ENCODE measurements around the gene CHMP2B. TPM values are rescaled to one million over a fixed set of nuclear protein-coding genes. Genes with fewer than 3 reads are reported as not detected.
"Not testable (repeated sequence)": the region's sequence is repeated elsewhere in the genome, so short reads cannot be mapped to it uniquely, and the experiment has no call there.

CHMP2B gene
- total and polyA plus RNA-seq, 2 of the 8 experiments (the other 6 are each of a cell fraction or from before 2014, with no cell fraction given) = 14.0 to 56.5 TPM

GRCh38 chr3:87305031-87305430 is 77.9 kb downstream of the CHMP2B start:
- POLR2A ChIA-PET (ENCODE audit: partially characterized antibody); H2BK12ac ChIP-seq (ENCODE audit: low read depth, low read length): not testable (repeated sequence)

More at GRCh38 chr3:87305031-87305430, 77.9 kb downstream of the CHMP2B start:
- not testable (repeated sequence) for H3K36me3 ChIP-seq (ENCODE audit: control insufficient read depth in 2 of 4, insufficient read depth in 4 of 4, low read length in 3 of 4); H3K27me3 ChIP-seq (replicated peaks in 1 of 4; ENCODE audit: control insufficient read depth in 3 of 4, extremely low read depth in 1 of 4, insufficient read depth in 3 of 4, low read length in 3 of 4); H4K5ac ChIP-seq (ENCODE audit: insufficient read length, low read depth, low read length); H3K79me1 ChIP-seq (ENCODE audit: low read depth, low read length); H3K23me2 ChIP-seq (ENCODE audit: low read depth, low read length); H4K8ac ChIP-seq (ENCODE audit: extremely low read depth, insufficient read depth, low read length); DNase-seq (ENCODE audit: low read depth in 1 of 2, low spot score in 2 of 2); H3K9me3 ChIP-seq (ENCODE audit: insufficient read depth in 2 of 2, low read depth in 1 of 2, low read length in 1 of 2); H2AFZ ChIP-seq (ENCODE audit: low read length); H2BK5ac ChIP-seq (ENCODE audit: low read depth, low read length); H4K20me1 ChIP-seq (replicated peaks in 1 of 2; ENCODE audit: control insufficient read depth in 1 of 2, insufficient read depth in 2 of 2, low read length in 2 of 2); H3K14ac ChIP-seq (ENCODE audit: insufficient read length); H3K4me2 ChIP-seq (ENCODE audit: insufficient read depth in 1 of 2, low read depth in 2 of 2, low read length in 2 of 2); H3K4ac ChIP-seq (replicated peaks; ENCODE audit: insufficient read length, low read depth, low read length); H3K27ac ChIP-seq (ENCODE audit: low read depth, low read length); H3K18ac ChIP-seq (ENCODE audit: extremely low read depth, low read length); H4K91ac ChIP-seq (replicated peaks; ENCODE audit: insufficient read length, low read length); H3K56ac ChIP-seq (replicated peaks; ENCODE audit: insufficient read length, low read depth, low read length); H3K79me2 ChIP-seq (ENCODE audit: control insufficient read depth in 1 of 2, insufficient read depth in 2 of 2, low read length in 2 of 2); H3K4me1 ChIP-seq (replicated peaks in 1 of 4; ENCODE audit: control insufficient read depth in 3 of 4, insufficient read depth in 4 of 4, low read length in 3 of 4); H3K4me3 ChIP-seq (ENCODE audit: extremely low read depth in 1 of 4, insufficient read depth in 2 of 4, low read depth in 3 of 4, low read length in 4 of 4); H2BK120ac ChIP-seq (replicated peaks; ENCODE audit: low read depth, low read length); FAIRE-seq; H2BK20ac ChIP-seq (ENCODE audit: low read length); H3K23ac ChIP-seq (ENCODE audit: insufficient read length); H2AK5ac ChIP-seq (ENCODE audit: low read depth, low read length); H3K9ac ChIP-seq (replicated peaks in 1 of 4; ENCODE audit: extremely low read depth in 1 of 4, low read depth in 3 of 4, low read length in 3 of 4); H2BK15ac ChIP-seq (ENCODE audit: low read length)
- CTCF ChIA-PET (ENCODE audit: partially characterized antibody) = interaction anchor here (0.9 to 1.2 kb wide), 3 partner anchors 11 to 700 kb away, joined by 3 to 5 read pairs (median 3); no protein-coding TSS in a partner anchor
- 91% methylated on average over 1 of the region's 1 CpG; no CpG with 5 or more reads in 1 of the 2 experiments for WGBS, 2 experiments (ENCODE audit: extremely low coverage in 1 of 2, insufficient coverage in 1 of 2, insufficient read length in 1 of 2, insufficient replicate concordance in 2 of 2, low coverage in 1 of 2, low lambda C conversion rate in 2 of 2, missing lambda C conversion rate in 1 of 2)

Small RNAs within 50 kb of the gene (microRNA-seq; reads per million reads assigned to microRNA genes)
- 0 reads per million in 2 experiments for gene MIR4795 (ENCODE audit: borderline microRNAs expressed in 2 of 2, borderline number of aligned reads in 2 of 2, borderline replicate concordance in 1 of 2)

Small RNAs within 50 kb of the gene (small RNA-seq; reads per million reads assigned to genes)
- gene MIR4795 (ENCODE audit: insufficient read depth) = not detected

Other genes starting within 250 kb of the CHMP2B start
- 13.4 and 21.6 TPM in 2 replicates for gene VGLL3, start 236.2 kb upstream of the CHMP2B start, total RNA-seq (2021; fragmentation: NEBNext Ultra II Directional; extraction: Animal tissue kit (Norgen Biotek cat#: 25700))
- gene VGLL3, start 236.2 kb upstream of the CHMP2B start, polyA plus RNA-seq (2011; rRNA removed) = 21.6 and 24.2 TPM in 2 replicates
- not detected in 2 replicates for gene POU1F1, start 49.3 kb downstream of the CHMP2B start, total RNA-seq (2021; fragmentation: NEBNext Ultra II Directional; extraction: Animal tissue kit (Norgen Biotek cat#: 25700))
- gene POU1F1, start 49.3 kb downstream of the CHMP2B start, polyA plus RNA-seq (2011; rRNA removed) = not detected in 2 replicates

Data from H1 (cell line).